ENCODE measurements around the gene NOP9.

DNA sequence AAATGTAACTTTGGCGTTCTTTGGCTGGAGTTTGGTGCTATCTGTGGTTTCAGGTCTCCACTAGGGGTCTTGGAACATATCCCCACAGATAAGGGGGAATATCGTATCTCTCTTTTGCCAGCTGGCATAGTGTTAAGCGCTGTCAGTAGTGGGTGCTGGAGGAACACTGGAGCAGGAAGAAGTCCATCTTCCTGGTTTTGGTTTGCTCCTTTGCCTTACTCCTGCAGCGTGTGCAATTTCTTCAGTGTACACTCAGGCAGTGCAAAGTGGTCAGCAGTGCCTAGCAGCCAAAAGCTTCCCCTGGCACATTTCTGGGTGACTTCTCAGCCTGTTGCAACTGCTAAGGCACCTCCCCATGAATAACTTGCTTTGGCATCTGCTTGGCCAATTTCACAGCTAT is 51.9 kb downstream of the NOP9 start:
- 0 out of 2 replicates have a peak, but pooled peaks have one; percentile 23 for TF ChIP-seq CTCF (conservative IDR thresholded peaks at IDR 0.05; ENCODE audit: low read length)
- TF ChIP-seq EZH2phosphoT487 (IDR thresholded peaks at IDR 0.05; ENCODE audit: borderline replicate concordance) = no peak
